ENCODE data around the gene SEM1. TPM values are rescaled to one million over a fixed set of nuclear protein-coding genes. Genes with fewer than 3 reads are reported as not detected.

The SEM1 gene
- total and polyA plus RNA-seq, 9 of the 15 experiments (the other 6 are each of a cell fraction or from before 2014, with no cell fraction given), result 74.7 to 938 (median 454) TPM

DNA sequence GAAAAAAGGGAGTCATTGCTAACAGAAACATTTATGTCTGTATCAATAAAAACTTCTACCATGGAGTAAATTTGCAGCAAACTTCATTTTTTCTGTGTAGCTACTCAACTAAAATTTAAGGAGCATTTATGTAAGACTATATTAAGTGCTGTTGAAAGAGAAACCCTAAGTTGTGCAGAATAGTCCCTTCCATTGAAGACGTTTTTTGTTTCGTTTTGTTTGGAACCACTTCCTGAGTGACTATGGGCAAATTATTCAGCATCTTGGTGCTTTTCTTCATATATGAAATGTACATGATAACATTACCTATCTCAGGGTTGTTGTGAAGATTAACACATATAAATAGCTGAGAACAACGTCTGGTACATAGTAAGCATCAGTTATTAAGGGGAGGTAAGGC, 24.3 kb downstream of the SEM1 start (continued):
- TF ChIP-seq CHD4 (IDR thresholded peaks at IDR 0.05; ENCODE audit: insufficient read depth, insufficient replicate concordance, low read depth, low read length, poor library complexity, severe bottlenecking), result no peak
- no peak for TF ChIP-seq POLR3A (IDR thresholded peaks at IDR 0.05; ENCODE audit: borderline replicate concordance, extremely low read depth, insufficient read depth, insufficient read length)
- TF ChIP-seq ZNF143 (CRISPR knock-in tag; IDR thresholded peaks at IDR 0.05), result no peak
- TF ChIP-seq ZNF561 (CRISPR knock-in tag; conservative IDR thresholded peaks at IDR 0.05), result no peak
- TF ChIP-seq GABPB1 (CRISPR knock-in tag; IDR thresholded peaks at IDR 0.05), result no peak

DNA sequence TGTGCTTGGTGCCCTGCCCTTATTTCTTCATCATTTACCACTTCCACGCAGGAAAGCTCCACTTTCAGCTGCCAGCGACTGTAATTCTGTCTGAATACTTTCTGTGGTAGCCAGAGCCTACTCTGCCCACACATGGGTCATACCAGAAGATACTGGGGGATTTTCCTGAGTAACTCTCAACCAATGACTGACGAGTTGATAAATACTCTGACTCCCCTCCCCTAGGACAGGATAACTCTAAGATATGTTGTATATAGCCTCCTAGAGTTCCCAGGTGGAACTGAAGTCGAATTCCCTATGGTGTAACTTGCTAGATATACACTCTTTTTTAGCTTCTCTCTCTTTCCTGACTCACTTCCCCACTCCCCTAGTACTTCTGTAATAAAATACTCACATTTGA, 29.8 kb downstream of the SEM1 start:
- Histone ChIP-seq H3K36me3 (ENCODE audit: control insufficient read depth, insufficient read depth, low read length) (no peaks in the 10 kb centered on the region), H4K20me1 (replicated peaks; ENCODE audit: control insufficient read depth, insufficient read depth, low read length) (no peaks in the 10 kb centered on the region), H3K4me1 (replicated peaks in 1 of 2; ENCODE audit: control insufficient read depth in 2 of 2, insufficient read depth in 2 of 2, low read length in 2 of 2) (no peaks in the 10 kb centered on the region), H3K9me3 (replicated peaks; ENCODE audit: control insufficient read depth, insufficient read depth, low read depth, low read length) (no peaks in the 10 kb centered on the region), H3K9ac (ENCODE audit: insufficient read depth in 1 of 2, low read depth in 2 of 2, low read length in 2 of 2) (no peak overlapping the region), H2AFZ (ENCODE audit: low read depth, low read length) (no peak overlapping the region), H3K4me3 (no peak overlapping the region), H3K4me2 (ENCODE audit: insufficient read depth, low read length) (no peak overlapping the region), H3K27me3 (ENCODE audit: control insufficient read depth in 2 of 2, insufficient read depth in 2 of 2, low read length in 2 of 2) (no peaks in the 10 kb centered on the region), H3K27ac (ENCODE audit: extremely low read depth, low read depth, low read length) (no peak overlapping the region), H3K79me2 (ENCODE audit: control insufficient read depth, insufficient read depth, low read length) (no peaks in the 10 kb centered on the region), H3K9me1 (ENCODE audit: control insufficient read depth, insufficient read depth, low read length) (peaks cover 3% of the 10 kb centered on the region)
- ChIA-PET POLR2A (interaction anchor here (0.6 kb wide), 1 partner anchor 462 kb away, joined by 4 read pairs; no protein-coding TSS in a partner anchor), CTCF (ENCODE audit: low intra/inter-chr PET ratio) (no interaction called here)
- ATAC-seq, result peak; percentile 66
- intact Hi-C loops (cut with micrococcal nuclease), result no loop called here
- DNase-seq (ENCODE audit: extremely low read depth in 1 of 4, low spot score in 3 of 4), result peak in 3 of 4 experiments; percentile 4 to 45 (median 35)
- WGBS (ENCODE audit: insufficient coverage, low coverage, missing lambda C conversion rate), result 72% methylated on average over 4 of the region's 4 CpGs
- no peak for FAIRE-seq
- in situ Hi-C loops (cut with MboI), result no loop called here
- no TSS peak for BruUV-seq (replicated peaks)
- TF ChIP-seq SRSF3 (IDR thresholded peaks at IDR 0.05; ENCODE audit: insufficient read depth, low read length) (no peak), CBX5 (IDR thresholded peaks at IDR 0.05; ENCODE audit: borderline replicate concordance, low read depth) (no peak), SIN3A (IDR thresholded peaks at IDR 0.05; ENCODE audit: borderline replicate concordance in 2 of 2, control insufficient read depth in 1 of 2, low read depth in 2 of 2, low read length in 2 of 2) (no peak), ZFPM2 (CRISPR knock-in tag; IDR thresholded peaks at IDR 0.05) (no peak), ZNF668 (CRISPR knock-in tag; IDR thresholded peaks at IDR 0.05) (no peak), ATF1 (CRISPR knock-in tag; IDR thresholded peaks at IDR 0.05) (no peak), ATF1 (tag; IDR thresholded peaks at IDR 0.05) (no peak), JUNB (CRISPR knock-in tag; conservative IDR thresholded peaks at IDR 0.05) (no peak), SRF (CRISPR knock-in tag; IDR thresholded peaks at IDR 0.05) (no peak), RHOXF2B (CRISPR knock-in tag; conservative IDR thresholded peaks at IDR 0.05) (no peak), BDP1 (IDR thresholded peaks at IDR 0.05; ENCODE audit: insufficient read depth, insufficient read length) (no peak), ATF7 (IDR thresholded peaks at IDR 0.05) (no peak), MTA1 (IDR thresholded peaks at IDR 0.05; ENCODE audit: borderline replicate concordance) (no peak), KLF6 (CRISPR knock-in tag; IDR thresholded peaks at IDR 0.05; ENCODE audit: borderline replicate concordance) (no peak)
- TF ChIP-seq, protein P1, sequence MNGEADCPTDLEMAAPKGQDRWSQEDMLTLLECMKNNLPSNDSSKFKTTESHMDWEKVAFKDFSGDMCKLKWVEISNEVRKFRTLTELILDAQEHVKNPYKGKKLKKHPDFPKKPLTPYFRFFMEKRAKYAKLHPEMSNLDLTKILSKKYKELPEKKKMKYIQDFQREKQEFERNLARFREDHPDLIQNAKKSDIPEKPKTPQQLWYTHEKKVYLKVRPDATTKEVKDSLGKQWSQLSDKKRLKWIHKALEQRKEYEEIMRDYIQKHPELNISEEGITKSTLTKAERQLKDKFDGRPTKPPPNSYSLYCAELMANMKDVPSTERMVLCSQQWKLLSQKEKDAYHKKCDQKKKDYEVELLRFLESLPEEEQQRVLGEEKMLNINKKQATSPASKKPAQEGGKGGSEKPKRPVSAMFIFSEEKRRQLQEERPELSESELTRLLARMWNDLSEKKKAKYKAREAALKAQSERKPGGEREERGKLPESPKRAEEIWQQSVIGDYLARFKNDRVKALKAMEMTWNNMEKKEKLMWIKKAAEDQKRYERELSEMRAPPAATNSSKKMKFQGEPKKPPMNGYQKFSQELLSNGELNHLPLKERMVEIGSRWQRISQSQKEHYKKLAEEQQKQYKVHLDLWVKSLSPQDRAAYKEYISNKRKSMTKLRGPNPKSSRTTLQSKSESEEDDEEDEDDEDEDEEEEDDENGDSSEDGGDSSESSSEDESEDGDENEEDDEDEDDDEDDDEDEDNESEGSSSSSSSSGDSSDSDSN (IDR thresholded peaks at IDR 0.05; ENCODE audit: borderline replicate concordance in 1 of 2, low read depth in 2 of 2, low read length in 2 of 2), result no peak
- TF ChIP-seq, protein P2, sequence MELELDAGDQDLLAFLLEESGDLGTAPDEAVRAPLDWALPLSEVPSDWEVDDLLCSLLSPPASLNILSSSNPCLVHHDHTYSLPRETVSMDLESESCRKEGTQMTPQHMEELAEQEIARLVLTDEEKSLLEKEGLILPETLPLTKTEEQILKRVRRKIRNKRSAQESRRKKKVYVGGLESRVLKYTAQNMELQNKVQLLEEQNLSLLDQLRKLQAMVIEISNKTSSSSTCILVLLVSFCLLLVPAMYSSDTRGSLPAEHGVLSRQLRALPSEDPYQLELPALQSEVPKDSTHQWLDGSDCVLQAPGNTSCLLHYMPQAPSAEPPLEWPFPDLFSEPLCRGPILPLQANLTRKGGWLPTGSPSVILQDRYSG (tag; conservative IDR thresholded peaks at IDR 0.05; ENCODE audit: low read depth), result no peak
